Esophagus squamous epithelium (tissue), 4 donors: ENCODE measurements around the gene RHOG.
A peak's percentile ranks its signal among the peaks of the same experiment; 100 is the strongest.

Source experiments
- POLR2A ChIP-seq, 4 donors: fragments of 450-650 bp; IDR thresholded peaks; one replicate each; pipeline ENCODE4 v1.6.1; 2017; ENCODE audit warnings: antibody characterized with exemption in 4 of 4, mild to moderate bottlenecking in 4 of 4, moderate library complexity in 3 of 4
- TF ChIP-seq, protein P1 (sequence below), 6 experiments: fragments of 450-650 bp in 4 of 6; fragments of 200-600 bp in 2 of 6; sonication (generic) in 2 of 6; IDR thresholded peaks; one replicate each; pipeline ENCODE4 v1.5.1; 2016 to 2019; ENCODE audit warnings: antibody characterized with exemption in 6 of 6, mild to moderate bottlenecking in 4 of 6, moderate library complexity in 4 of 6

DNA sequence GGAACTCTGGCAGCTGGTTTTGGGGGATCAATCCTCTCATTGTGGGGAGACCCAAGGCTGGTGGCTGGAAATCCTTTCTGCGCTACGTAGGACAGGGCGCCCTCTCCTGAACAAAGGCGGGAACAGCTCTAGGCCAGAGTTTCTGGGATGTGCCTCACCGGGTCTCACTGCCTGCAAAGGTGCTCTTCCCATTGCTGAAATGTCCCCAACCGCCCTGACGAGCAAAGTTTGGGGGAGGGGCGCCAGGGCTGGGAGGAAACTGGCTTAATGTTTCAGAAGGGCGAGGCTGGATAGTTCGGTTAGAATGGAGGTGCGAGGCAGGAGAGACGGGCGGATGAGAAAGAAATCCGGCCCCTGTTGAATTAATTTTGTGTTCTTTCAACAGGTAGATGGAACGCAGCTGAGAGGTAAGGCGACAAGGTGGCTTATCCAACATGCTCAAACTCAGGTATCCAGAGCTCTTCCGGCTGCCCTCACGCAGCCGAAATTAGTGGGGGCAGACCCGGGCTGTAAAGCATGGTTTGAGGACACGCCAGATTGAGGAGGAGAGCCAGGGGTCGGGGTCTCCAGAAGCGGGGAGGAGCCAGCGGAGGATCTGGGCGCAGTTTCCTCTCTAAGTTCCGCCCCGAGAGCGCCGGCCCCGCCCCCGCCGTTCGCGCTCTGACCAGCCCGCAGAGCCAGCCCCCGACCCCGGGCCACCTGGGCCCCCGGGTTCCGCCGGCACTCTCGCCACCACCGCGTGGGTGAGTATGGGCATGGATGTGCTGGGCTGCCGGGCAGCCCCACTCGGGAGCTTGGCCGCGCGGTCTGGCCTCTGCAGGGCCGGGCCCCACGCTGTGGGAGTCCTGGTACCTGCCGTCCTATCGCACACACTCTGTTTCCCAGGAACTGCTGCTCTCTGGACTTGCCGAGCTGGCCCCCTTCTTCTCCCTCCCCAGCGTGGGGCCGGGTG is 32.6 kb downstream of the RHOG start, which contains the start of gene PGAP2:
- no peak for TF ChIP-seq POLR2A (IDR thresholded peaks at IDR 0.05)
- TF ChIP-seq, protein P1, sequence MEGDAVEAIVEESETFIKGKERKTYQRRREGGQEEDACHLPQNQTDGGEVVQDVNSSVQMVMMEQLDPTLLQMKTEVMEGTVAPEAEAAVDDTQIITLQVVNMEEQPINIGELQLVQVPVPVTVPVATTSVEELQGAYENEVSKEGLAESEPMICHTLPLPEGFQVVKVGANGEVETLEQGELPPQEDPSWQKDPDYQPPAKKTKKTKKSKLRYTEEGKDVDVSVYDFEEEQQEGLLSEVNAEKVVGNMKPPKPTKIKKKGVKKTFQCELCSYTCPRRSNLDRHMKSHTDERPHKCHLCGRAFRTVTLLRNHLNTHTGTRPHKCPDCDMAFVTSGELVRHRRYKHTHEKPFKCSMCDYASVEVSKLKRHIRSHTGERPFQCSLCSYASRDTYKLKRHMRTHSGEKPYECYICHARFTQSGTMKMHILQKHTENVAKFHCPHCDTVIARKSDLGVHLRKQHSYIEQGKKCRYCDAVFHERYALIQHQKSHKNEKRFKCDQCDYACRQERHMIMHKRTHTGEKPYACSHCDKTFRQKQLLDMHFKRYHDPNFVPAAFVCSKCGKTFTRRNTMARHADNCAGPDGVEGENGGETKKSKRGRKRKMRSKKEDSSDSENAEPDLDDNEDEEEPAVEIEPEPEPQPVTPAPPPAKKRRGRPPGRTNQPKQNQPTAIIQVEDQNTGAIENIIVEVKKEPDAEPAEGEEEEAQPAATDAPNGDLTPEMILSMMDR (IDR thresholded peaks at IDR 0.05): peak; percentile 23 to 78 (median 61)
